ENCODE data around the gene LRP1.

The LRP1 gene

DNA sequence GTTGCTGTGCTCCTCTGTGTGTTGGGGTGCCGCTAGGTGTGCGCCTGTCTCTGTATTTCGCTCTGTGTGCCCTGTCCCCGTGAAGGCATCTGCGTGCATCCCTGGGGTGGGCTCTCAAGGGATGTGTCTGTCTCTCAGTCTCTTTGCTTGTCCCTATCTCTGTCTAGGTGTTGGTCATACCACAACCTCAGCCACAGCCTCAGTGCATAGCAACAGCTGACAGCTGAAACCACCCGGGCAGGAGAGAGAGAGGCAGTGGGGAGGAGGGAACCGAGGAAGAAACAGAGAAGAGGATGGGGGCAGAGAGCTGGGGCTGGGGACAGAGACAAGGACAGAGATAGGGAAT, 87.4 kb downstream of the LRP1 start:
- no peak for DNase-seq

DNA sequence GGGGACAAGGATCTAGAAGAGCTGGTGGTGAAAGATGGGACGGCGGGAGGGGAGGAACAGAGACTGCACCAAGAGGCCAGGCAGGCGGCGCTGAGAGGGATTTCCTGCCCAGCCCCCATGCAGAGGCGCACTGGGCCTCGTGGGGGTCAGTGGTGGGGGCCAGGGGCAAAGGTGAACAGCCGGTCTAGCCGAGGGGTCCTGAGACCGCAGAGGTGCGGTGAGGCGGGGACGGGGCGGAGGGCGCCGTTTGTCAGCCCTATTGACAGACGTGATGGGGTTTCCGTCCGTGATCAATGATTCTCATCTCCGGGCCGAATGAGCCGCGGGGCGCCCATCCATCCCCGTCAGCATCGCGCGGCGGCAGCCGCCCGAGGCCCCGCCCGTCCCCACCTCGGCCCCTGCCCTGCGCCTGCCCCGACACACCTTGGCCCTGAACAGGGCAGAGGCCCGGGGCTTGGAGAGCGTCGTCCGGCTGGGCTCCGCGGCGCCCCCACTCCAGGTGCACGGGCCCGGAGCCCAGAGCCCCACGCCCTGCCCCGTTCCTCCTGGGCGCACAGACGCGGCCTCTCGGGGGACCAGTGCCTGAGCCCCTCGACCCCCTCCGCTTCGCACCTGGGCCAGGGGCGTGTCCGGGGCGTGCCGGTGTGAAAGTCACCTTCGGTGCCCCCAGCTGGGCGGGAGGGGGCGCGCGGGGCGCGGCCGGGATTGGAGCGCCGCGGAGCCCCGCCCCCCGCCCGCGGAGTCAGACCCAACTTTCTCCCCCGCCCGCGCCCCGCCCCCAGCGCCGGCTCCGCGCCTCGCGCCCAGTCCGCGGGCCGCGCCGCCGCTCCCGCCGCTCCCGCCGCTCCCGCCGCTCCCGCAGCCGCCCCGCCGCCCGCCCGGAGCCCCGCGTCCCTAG, 88.0 kb downstream of the LRP1 start, which contains the start of gene NXPH4:
NXPH4 (plus strand) TSS at position 781 of the 898 bp plus-strand sequence. CDS start 176 bp downstream, outside the sequence.
- DNase-seq = no peak

DNA sequence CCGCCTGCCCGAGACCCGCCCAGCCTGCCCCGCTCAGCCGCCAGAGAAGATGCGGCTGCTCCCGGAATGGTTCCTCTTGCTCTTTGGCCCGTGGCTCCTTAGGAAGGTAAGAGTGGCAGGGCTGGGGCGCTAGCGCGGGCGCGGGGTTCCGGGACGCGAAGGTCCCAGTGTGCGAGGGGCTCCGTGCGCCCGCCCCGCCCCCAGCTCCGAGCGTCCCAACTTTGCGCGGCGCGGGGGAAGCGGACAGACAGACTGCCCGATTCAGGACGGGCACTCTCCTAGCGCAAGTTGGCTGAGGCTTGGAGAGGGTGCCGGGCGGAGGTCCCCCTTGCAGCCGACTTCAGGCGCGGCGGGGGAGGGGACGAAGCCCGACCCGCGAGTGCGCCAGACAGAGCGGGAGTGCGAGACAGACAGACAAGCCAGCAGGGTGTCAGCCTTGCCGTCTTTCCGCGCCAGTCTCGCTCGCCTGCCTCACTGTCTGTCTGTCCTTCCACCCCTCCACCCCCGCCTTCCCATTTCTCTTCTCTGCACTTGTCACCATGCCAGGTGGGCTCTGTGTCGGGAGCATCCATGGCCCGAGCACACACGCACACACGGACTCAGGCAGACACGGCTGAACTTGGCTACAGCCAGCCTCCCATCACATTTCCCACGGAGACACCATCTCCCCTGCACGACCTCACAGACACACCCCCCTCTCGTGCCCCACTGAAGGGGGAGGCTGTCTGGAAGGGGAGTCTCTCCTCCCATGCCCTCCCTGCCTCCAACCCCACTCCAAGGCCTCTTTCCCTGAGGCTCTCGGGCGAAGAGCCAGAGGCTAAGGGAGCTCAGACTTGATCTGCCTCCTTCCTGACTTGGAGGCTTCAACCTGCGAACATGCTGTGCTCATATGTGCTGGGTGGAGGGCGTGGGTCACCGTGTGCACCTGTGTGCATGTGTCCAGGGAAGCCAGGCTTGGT, 88.9 kb downstream of the LRP1 start:
- DNase-seq = no peak

DNA sequence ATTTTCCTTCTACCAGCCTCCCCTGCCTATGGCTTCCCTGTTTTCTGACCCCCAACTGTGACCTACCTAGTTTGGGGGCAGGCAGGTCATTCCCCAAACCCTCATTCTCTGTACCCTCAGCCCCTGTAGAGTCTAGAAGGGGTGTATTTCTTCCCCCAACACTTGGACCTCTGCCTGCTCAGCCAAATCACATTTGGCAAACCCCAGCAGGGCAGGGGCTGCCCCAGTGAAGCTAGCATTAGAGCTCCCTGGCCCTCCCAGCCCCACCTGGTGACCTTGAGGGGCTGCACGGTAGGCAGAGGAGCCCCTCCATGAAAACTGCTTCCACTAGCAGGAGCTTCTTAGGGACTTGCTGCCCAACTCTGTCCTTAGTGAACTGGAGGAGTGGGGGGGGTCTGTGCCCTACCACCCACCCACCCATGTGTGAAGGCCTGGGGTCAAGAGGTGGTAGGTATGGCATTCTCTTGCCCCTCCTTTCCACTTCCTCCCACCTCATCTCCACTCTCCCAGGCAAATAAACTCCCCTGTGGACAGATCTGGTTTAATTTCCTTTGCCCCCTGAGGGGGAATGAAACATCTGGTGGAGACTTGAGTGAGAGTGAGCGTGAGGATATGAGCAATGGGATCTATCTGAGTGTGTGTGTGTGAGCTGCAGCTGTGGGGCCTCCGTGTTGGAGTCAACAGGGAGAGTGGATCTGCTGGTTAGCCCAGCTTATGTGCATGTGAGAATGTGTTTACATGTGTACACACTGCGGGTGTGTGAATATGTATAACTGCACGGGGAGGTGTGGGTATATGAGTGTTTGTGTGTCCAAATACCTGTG, 90.0 kb downstream of the LRP1 start:
- no peak for DNase-seq

DNA sequence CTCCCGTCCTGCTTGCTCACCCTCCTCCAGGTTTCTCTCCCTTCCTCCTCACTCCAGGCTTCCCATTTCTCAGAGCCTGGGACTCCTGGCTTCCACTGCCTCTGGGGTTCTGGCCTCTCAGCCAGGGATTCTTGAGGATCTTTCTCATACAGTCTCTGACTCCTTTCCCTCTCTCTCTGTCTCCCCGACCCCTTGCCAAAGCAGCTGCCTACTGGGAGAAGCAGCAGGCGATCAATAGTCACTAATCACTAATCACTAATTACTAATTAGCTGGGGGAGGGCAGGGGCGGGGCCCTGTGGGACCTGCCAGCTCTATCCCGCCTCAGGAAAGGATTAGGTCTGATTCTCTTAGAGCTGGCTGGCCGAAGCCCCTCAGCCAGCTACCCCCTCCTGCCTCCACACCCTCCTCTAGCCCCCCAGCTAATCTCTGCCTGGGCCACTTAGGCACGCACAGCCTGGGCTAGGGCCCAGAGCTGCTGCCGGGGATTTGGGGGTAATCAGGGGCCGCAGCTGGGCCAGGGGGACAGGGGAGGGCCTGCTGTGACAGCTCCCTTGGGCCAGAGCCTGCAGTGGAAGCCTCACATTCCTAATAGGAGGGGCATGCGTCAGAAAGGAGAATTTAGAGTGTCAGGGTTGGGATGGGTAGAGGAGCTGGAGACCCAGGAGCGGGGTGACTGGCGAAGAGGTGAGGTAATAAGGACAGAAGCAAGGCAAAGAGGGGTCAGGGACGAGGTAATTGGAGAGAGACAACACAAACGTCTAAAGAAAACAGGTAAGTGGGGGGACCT, 91.1 kb downstream of the LRP1 start:
- no peak for DNase-seq

DNA sequence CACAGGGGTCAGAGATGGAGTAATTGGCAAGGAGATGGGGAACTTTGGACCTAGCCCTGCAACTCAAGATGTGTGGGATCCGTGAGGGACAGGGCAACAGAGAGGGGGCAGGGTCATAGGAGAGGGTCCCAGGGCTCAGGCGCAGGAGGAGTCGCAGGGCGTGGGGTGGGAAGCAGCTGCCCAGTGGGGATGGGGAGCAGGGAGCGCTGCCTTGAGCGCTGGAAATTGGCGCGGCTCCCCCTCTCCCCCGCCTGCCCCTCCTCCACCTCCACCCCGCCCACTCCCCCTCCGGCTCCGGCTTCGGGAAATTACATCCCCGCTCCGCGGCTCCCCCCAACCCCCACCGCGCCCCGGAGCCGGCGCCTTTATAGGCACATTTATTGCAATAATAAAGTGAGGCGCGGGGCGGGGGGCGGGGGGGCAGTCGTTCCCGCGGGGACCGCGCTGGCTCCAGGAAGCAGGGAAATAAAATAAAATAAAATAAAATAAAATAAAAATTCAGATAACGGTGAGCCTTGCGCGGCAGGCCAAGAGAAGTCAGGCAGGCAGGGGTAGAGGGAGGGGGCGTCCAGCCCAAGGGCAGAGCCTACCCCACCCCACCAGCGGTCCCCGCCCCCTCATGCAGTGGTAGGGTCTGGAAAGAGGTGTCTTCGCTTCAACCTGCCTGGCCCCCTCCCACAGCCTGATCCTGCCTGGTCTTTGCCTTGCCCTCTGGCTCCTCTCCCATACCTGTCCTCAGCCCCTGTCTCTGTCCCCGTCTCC, 91.9 kb downstream of the LRP1 start:
- DNase-seq = no peak

DNA sequence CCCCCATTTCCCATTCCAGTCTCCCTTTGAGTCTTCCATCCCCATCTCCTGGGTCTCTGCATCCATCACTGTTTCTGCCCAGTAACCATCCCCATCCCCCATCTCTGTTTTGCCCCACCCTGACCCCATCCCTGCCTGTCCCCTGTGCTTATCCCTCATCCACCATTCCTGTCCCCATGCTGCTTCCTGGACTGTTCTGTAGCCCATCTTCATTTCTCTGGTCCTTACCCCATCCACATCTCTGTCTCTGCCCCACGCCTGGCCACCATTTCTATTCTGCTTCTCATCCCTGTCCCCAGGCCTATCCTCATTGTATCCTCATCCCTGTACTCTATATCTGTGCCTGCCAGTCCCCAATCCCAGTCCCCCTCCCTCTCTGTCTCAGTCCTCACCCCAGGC, 92.5 kb downstream of the LRP1 start:
- DNase-seq = no peak

DNA sequence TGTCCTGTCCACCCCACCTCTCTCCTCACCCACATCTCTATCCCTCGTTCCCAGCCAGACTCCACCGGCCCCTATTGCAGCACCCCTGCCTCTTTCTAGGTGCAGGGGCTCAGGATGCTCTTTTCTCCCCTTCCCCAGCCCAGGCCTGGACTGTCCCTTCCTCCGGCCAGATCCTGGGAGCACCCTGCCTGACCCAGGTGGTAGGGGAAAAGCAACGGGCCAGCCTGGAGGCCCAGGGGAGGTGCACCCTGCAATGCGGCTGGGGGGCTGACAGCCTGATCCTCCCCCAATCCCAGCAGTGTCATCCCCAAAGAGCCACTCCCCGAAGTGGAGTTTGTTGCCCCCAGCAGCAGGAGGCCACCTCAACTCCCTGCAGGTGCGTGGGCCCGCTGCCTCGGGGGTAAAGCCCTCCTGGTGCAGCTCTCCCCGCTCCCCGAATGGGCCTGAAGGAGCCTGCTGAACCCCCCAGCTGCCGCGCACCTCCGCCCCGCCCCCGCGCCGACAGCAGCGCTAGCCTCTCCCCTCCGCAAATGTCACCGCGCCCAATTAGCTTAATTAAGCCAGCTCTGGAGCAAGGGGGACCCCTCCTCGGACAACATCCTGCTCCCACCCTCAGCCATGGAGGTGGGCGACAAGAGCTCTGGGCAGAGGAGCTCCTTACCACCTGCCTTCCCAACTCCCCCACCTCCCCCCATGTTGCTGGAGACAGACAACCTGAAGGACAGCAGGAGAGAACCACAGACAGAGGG, 93.1 kb downstream of the LRP1 start:
- no peak for DNase-seq

DNA sequence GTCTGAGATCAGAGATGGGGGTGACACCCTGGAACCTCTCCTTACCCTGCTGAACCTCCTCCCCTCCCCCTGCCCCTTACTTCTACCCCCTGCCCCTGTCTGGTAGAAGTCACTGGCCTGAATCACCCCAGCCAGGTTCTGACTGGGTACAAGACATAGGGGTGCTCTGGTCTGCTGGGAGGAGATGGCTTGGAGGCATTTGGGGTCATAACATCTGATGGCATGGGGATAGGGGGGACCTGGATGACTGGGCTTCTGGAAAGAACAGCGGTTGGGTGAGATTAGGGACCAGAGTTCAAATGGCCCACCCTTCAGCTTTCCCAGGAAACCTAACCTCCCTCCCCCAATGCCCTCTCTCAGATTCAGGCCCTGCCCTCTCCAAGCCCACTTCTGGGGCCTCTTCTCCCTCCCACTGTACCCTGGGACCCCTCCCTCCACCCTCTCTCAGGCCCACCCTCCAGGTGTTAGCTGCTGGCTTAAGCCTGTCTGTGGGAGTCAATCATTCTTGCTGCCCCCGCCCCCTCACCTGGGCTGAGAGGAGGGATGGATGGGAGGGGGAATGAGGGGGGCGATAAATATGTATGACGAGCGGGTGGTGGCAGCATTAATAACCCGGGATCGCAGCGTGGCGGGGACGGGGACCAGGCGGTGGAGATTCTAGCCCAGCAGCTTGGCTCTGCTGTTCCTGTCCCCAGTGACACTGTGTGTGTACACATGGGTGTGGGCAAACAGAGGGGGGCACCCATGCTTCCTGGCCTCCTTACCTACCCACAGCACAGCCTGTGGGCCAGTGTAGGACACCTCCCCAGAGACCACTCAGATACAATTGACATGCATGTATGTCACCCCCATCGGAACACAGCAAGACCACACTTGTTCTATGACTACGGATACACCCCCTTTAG, 94.3 kb downstream of the LRP1 start:
- DNase-seq = no peak

DNA sequence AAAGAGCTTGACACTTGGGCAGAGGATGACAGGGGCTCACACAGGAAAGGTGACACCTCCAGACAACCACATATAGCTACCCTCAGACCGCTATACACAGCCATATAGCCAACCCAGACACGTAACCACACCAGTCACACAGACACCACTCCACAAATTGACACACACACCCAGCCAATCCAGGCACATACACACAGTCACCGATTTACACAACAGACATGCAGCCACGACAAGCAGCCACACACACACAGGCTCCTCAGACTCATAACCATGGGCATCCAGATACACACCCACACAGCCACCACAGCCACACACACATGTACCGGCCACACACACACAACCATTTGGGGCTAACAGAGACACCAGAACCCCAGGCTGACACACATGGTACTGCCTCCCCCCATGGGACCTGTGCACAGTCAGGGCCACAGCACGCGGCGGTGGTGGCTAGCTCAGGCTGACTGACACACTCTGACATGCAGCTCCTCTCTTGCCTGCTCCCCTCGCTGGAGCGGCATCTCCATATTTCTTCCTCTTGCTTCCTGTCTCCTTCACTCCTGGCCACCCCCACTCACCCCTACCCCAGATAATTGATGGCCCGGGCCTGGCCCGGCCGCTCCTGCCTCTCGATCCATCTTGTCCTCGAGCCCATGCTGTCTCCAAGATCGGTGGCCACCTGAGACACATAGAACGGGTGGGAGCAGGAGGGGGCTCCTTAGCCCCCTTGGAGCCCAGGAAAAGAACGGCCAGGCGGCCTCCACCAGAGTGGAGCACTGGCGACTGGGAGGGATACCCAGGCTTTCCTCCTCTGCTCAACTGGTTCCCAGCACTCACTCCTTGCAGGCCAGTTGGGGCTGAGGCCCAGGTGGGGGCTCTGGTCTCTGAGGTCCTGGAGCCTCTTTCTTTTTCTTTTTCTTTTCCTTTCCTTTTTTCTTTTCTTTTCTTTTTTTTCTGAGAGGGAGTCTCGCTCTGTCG, 95.2 kb downstream of the LRP1 start:
- DNase-seq = no peak

DNA sequence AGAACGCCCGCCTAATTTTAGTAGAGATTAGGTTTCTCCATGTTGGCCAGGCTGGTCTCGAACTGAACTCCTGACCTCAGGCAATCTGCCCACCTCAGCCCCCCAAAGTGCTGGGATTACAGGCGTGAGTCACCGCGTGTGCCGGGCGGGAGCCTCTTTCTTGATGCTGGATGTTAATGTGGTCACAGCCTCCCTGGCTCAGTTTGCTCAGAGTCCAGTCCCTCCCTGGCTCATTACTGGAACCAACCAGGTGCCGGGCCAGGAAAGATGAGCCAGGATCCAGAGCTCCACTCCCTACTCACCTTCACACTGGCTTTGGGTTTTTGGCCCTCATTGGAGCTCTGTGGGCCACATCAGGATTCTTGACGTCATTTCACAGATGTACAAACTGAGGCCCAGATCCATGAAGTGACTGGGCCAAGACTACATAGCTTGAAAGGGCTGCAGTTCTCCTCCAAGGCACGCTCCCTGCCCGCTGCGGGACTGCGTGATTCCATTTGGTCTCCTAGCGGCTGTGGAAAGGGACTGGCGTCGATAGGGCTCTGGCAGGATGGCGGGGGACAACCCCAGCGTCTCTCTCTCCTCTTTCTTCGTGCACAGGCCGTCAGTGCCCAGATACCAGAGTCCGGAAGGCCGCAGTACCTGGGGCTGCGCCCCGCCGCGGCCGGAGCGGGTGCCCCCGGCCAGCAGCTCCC, 96.1 kb downstream of the LRP1 start:
- no peak for DNase-seq

DNA sequence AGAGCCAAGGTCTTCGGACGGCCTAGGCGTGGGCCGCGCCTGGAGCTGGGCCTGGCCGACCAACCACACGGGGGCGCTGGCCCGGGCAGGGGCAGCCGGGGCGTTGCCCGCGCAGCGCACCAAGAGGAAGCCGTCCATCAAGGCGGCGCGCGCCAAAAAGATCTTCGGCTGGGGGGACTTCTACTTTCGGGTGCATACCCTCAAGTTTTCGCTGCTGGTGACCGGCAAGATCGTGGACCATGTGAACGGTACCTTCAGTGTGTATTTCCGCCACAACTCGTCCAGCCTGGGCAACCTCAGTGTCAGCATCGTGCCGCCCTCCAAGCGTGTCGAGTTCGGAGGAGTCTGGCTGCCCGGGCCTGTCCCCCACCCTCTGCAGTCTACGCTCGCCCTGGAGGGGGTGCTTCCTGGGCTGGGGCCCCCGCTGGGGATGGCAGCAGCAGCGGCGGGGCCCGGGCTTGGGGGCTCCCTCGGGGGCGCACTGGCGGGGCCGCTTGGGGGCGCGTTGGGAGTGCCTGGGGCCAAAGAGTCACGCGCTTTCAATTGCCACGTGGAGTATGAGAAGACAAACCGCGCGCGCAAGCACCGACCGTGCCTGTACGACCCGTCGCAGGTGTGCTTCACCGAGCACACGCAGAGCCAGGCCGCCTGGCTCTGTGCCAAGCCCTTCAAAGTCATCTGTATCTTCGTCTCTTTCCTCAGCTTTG, 96.8 kb downstream of the LRP1 start:
- DNase-seq = peak in 1 of 2 experiments; percentile 40

DNA sequence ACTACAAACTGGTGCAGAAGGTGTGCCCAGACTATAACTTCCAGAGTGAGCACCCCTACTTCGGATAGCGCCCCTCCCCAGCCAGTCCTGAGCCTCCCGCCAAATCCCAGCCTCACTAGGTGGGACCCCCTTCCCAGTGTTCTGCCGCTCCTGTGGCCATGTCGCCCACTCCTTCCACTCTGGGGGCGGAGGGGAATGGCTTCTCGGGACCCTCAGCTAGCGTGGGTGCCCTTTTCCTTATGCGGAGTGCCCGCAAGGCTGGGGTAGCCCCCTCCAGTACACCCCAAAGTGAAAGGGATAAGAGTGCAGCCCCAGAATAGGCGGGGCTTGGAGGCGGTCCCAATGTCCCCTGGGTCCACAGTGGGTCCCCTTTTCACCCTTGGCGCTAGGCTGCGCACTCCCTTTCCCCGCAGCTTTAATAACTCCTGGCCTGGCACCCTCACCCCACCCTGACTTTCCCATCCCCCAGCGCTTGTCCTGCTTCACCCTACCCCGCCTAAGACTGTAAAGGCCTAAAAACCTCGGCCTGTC, 97.5 kb downstream of the LRP1 start:
- no peak for DNase-seq

DNA sequence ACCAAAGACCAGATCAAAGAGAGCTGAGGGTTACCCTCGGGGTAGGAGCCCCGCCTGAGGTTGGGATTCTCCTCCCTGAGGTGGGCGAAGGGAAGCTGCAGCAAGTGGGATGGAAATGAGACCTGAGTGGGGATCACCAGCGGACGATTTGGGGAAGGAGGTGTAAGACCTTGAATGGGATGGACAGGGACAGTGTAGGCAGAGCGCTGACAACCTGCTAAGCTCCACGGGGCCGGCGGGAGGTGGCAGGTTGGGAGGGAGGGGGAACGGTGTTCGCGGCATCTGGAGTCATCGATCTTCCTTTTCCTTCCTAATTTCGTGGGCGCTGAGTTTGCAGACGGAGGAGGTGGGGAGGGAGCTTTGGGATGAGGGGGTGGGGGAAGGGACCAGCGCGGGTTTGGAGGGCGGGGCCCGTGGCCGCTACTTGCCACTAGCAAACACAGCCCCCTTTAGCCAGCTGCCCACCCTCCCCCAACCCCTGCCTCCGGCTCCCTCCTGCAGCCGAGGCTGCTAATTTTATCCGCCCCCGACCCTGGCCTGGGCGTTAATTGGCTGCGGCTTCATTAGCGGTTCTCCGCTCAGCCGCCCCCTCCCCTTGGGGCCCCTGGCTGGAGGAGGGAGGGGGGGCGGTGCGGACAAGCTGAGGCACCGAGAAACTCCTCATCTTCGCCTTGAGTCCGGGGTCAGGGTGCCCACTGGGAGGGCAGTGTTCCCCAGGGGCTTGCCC, 98.5 kb downstream of the LRP1 start:
- DNase-seq = no peak

DNA sequence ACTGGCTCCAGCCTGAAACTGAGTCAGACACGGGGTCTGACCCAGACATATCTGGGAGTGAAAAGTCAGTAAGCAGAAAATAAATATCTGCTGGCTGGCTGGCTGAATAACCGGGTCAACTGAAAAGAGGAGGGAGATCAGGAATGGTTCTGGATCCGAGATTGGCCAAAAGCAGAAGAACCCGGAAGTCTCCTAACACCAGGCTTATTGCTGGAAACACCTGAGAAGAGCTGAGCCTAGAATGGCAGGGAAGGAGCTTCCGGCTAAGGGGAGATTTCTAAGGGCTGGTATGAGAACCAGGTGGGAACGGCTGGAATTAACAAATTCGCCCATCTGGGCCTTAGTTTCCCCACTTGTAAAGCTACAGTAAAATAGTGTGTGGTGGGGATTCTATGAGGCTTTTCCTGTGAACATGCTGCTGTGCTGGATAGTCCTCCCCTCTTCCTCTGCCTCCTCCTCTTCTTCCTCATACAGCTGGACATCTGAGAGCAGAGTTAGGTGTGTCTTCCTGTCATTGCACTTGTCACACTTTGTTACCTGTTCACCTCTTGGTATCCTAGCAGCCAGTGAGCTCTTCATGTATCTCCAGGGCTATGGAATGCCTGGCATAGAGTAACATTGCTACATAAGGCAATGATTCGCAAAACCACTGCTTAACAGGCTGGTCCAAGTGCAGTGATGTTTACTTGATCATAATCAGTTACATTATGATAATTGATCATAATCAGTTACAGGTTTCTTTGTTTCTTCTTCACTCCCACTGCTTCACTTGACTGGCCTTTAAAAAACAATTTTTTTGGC, 99.2 kb downstream of the LRP1 start:
- DNase-seq = no peak
